HepG2 (cell line): ENCODE data around the gene PRKCB. TPM values are rescaled to one million over a fixed set of nuclear protein-coding genes. Genes with fewer than 3 reads are reported as not detected.

Experiments used
- EP300 ChIP-seq, 3 experiments: sonication (generic) in 1 of 3; formaldehyde crosslinking in 1 of 3; IDR thresholded peaks; 2 replicates each; pipeline versions ENCODE4 v1.5.1 to v1.6.1; 2011 to 2020; ENCODE audit warnings: low read depth in 2 of 3, low read length in 2 of 3, borderline replicate concordance in 1 of 3, improper control_type of control experiment in 1 of 3, mild to moderate bottlenecking in 1 of 3, missing genetic modification reagents in 1 of 3, moderate library complexity in 1 of 3
- FOXP1 ChIP-seq, 2 experiments: fragments of 450-650 bp in 1 of 2; IDR thresholded peaks; 2 replicates each; pipeline ENCODE4 v1.6.1; 2017 to 2018; ENCODE audit warnings: antibody characterized with exemption in 1 of 2
- HNF4A ChIP-seq: sonication (generic); formaldehyde crosslinking; IDR thresholded peaks from 2 replicates; pipeline ENCODE4 v1.4.0; 2020; ENCODE audit warnings: missing genetic modification reagents
- NR2C2 ChIP-seq: sonication (generic); formaldehyde crosslinking; IDR thresholded peaks from 2 replicates; pipeline ENCODE4 v1.4.0; 2020; ENCODE audit warnings: missing genetic modification reagents, mild to moderate bottlenecking, moderate library complexity, borderline replicate concordance
- NR2F6 ChIP-seq, 2 experiments: IDR thresholded peaks; 2 replicates each; pipeline ENCODE4 v1.6.1; 2016; ENCODE audit warnings: antibody characterized with exemption in 1 of 2, mild to moderate bottlenecking in 1 of 2
- SYNCRIP ChIP-seq: fragments of 200-400 bp; formaldehyde crosslinking; IDR thresholded peaks from 2 replicates; pipeline ENCODE4 v1.6.1; 2018; ENCODE audit warnings: mild to moderate bottlenecking, low read depth, low read length; ENCODE audit not compliant: insufficient read depth
- TCF7 ChIP-seq: sonication (generic); IDR thresholded peaks from 2 replicates; pipeline ENCODE4 v1.6.1; 2016; ENCODE audit warnings: antibody characterized with exemption, low read depth
- ZMYM4 ChIP-seq: sonication (generic); formaldehyde crosslinking; IDR thresholded peaks from 2 replicates; pipeline ENCODE4 v1.8.1; 2023; ENCODE audit warnings: mild to moderate bottlenecking, missing genetic modification reagents
- polyA plus RNA-seq, 8 experiments: library from polyadenylated mRNA; depleted of rRNA in 3 of 8; stranded (reverse) in 7 of 8; unstranded in 1 of 8; fragments of >200 nt; fragmentation: Illumina TruSeq in 4 of 8; extraction: Trizol in 4 of 8; gene quantifications; 2 replicates each; pipeline versions ENCODE4 v1.2.1 to v1.2.3, GENCODE V29; 2011 to 2016; ENCODE audit warnings: low read depth in 4 of 8, missing spikeins in 1 of 8, mixed read lengths in 1 of 8; ENCODE audit not compliant: insufficient read depth in 1 of 8
- total RNA-seq, 5 experiments: library from RNA; depleted of rRNA; stranded (reverse); fragments of >200 nt; fragmentation: Illumina TruSeq; extraction: Trizol; gene quantifications; 2 replicates each; pipeline ENCODE4 v1.2.3, GENCODE V29; 2016; ENCODE audit warnings: low read depth in 1 of 5
- TF ChIP-seq, protein P1 (sequence below): IDR thresholded peaks from 2 replicates; pipeline ENCODE4 v1.4.0; 2020; ENCODE audit warnings: mild to moderate bottlenecking, missing genetic modification reagents
- TF ChIP-seq, protein P2 (sequence below): sonication (generic); formaldehyde crosslinking; IDR thresholded peaks from 2 replicates; pipeline ENCODE4 v1.5.1; 2020; ENCODE audit warnings: mild to moderate bottlenecking, missing genetic modification reagents, moderate library complexity

The PRKCB gene
- total and polyA plus RNA-seq, 2 of the 13 experiments (the other 11 are each of a cell fraction or from before 2014, with no cell fraction given) = 0.01 TPM; not detected in 1

DNA sequence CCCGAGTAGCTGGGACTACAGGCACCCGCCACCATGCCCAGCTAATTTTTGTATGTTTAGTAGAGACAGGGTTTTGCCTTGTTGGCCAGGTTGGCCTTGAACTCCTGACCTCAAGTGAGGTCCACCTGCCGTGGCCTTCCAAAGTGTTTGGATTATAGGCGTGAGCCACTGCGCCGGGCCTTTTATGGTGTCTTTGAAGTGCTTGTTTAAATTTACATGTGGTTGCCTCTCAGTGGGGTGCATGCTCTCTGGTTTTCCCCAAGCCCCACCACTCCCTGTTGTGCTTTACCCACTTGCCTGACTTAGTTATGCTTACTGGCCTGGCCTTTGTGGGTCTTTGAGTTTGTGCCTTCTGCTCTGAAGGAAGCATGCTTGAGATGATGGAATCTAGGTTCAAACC is 132.0 kb downstream of the PRKCB start (continued):
- peak; percentile 81 for TF ChIP-seq TCF7
- 0 out of 2 replicates have a peak, but pooled peaks have one; percentile 29 for TF ChIP-seq NR2C2
- TF ChIP-seq, protein P1, sequence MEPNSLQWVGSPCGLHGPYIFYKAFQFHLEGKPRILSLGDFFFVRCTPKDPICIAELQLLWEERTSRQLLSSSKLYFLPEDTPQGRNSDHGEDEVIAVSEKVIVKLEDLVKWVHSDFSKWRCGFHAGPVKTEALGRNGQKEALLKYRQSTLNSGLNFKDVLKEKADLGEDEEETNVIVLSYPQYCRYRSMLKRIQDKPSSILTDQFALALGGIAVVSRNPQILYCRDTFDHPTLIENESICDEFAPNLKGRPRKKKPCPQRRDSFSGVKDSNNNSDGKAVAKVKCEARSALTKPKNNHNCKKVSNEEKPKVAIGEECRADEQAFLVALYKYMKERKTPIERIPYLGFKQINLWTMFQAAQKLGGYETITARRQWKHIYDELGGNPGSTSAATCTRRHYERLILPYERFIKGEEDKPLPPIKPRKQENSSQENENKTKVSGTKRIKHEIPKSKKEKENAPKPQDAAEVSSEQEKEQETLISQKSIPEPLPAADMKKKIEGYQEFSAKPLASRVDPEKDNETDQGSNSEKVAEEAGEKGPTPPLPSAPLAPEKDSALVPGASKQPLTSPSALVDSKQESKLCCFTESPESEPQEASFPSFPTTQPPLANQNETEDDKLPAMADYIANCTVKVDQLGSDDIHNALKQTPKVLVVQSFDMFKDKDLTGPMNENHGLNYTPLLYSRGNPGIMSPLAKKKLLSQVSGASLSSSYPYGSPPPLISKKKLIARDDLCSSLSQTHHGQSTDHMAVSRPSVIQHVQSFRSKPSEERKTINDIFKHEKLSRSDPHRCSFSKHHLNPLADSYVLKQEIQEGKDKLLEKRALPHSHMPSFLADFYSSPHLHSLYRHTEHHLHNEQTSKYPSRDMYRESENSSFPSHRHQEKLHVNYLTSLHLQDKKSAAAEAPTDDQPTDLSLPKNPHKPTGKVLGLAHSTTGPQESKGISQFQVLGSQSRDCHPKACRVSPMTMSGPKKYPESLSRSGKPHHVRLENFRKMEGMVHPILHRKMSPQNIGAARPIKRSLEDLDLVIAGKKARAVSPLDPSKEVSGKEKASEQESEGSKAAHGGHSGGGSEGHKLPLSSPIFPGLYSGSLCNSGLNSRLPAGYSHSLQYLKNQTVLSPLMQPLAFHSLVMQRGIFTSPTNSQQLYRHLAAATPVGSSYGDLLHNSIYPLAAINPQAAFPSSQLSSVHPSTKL (CRISPR knock-in tag) = peak; percentile 44
- 0 out of 2 replicates have a peak, but pooled peaks have one; percentile 19 for TF ChIP-seq ZMYM4 (CRISPR knock-in tag)
- TF ChIP-seq, protein P2, sequence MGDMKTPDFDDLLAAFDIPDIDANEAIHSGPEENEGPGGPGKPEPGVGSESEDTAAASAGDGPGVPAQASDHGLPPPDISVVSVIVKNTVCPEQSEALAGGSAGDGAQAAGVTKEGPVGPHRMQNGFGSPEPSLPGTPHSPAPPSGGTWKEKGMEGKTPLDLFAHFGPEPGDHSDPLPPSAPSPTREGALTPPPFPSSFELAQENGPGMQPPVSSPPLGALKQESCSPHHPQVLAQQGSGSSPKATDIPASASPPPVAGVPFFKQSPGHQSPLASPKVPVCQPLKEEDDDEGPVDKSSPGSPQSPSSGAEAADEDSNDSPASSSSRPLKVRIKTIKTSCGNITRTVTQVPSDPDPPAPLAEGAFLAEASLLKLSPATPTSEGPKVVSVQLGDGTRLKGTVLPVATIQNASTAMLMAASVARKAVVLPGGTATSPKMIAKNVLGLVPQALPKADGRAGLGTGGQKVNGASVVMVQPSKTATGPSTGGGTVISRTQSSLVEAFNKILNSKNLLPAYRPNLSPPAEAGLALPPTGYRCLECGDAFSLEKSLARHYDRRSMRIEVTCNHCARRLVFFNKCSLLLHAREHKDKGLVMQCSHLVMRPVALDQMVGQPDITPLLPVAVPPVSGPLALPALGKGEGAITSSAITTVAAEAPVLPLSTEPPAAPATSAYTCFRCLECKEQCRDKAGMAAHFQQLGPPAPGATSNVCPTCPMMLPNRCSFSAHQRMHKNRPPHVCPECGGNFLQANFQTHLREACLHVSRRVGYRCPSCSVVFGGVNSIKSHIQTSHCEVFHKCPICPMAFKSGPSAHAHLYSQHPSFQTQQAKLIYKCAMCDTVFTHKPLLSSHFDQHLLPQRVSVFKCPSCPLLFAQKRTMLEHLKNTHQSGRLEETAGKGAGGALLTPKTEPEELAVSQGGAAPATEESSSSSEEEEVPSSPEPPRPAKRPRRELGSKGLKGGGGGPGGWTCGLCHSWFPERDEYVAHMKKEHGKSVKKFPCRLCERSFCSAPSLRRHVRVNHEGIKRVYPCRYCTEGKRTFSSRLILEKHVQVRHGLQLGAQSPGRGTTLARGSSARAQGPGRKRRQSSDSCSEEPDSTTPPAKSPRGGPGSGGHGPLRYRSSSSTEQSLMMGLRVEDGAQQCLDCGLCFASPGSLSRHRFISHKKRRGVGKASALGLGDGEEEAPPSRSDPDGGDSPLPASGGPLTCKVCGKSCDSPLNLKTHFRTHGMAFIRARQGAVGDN = no peak
- TF ChIP-seq SYNCRIP = no peak
- no peak for TF ChIP-seq FOXP1 (IDR thresholded peaks at IDR 0.05)
- TF ChIP-seq FOXP1 (CRISPR knock-in tag; IDR thresholded peaks at IDR 0.05) = 0 out of 2 replicates have a peak, but pooled peaks have one; percentile 12
- peak; percentile 32; the same call in 1 of the 2 replicates for TF ChIP-seq HNF4A
- 0 out of 4 replicates have a peak, but pooled peaks of 1 of the 2 experiments have one; percentile 27 for TF ChIP-seq EP300 (IDR thresholded peaks at IDR 0.05; ENCODE audit: low read depth in 2 of 2, low read length in 2 of 2)
- no peak; the same call in 1 of the 2 replicates for TF ChIP-seq EP300 (CRISPR knock-in tag; IDR thresholded peaks at IDR 0.05; ENCODE audit: borderline replicate concordance)
- peak; percentile 74 for TF ChIP-seq NR2F6 (IDR thresholded peaks at IDR 0.05)
- TF ChIP-seq NR2F6 (CRISPR knock-in tag; IDR thresholded peaks at IDR 0.05) = peak; percentile 72
